HCT116 (cell line): ENCODE measurements around the gene CDHR1. TPM values are rescaled to one million over a fixed set of nuclear protein-coding genes. Genes with fewer than 3 reads are reported as not detected.

ENCODE experiments used
- ATAC-seq: fragments of 200-7000 bp; cut with Tn5 transposase; 2 replicates; pipeline ENCODE4 v1.9.1; 2020; ENCODE audit warnings: mild to moderate bottlenecking, moderate library complexity
- BruUV-seq: library from RNA; stranded (reverse); fragments of 400-500 nt; replicated peaks from 2 replicates; lab custom pipeline; 2021; lab: Mats Ljungman, UMichigan
- CTCF ChIA-PET: fragments of 300-600 bp; sonication (Branson Sonifier 250); formaldehyde crosslinking; loops from one replicate; lab custom pipeline; 2021; ENCODE audit warnings: antibody characterized with exemption; lab: Charles Lee
- POLR2A ChIA-PET: fragments of 300-600, 350-600 bp; sonication (Branson Sonifier 250); formaldehyde crosslinking; loops from one replicate; lab custom pipeline; 2021; ENCODE audit warnings: antibody characterized with exemption; lab: Charles Lee
- RAD21 ChIA-PET, 2 experiments: fragments of 300-600 bp; sonication (Branson Sonifier 250); formaldehyde crosslinking; loops; one replicate each; lab custom pipeline; 2023; ENCODE audit warnings: low total read pairs in 2 of 2; ENCODE audit not compliant: uncharacterized antibody in 2 of 2, unreplicated experiment in 2 of 2, low non-redundant PET in 1 of 2; lab: Charles Lee
- DNase-seq: peaks from one replicate; pipeline ENCODE4 v3.0.0-alpha.2; 2010; ENCODE audit warnings: low read depth, low spot score
- H2AFZ ChIP-seq: fragments of 200-600 bp; shearing (Covaris generic), sonication (generic); 2 replicates; pipeline ENCODE4 v1.6.1; 2017; ENCODE audit warnings: low read depth, mixed run types, mixed read lengths, antibody characterized with exemption, low read length; ENCODE audit not compliant: poor library complexity, severe bottlenecking
- H3K27ac ChIP-seq: 2 replicates; pipeline ENCODE4 v1.5.1; 2012; ENCODE audit warnings: low read depth, low read length
- H3K27me3 ChIP-seq: fragments of 200-600 bp; sonication (generic); 2 replicates; pipeline ENCODE4 v1.6.1; 2016; ENCODE audit warnings: mixed run types, low read length, mixed read lengths; ENCODE audit not compliant: insufficient read depth
- H3K36me3 ChIP-seq, 2 experiments: fragments of 200-500 bp in 1 of 2; fragments of 200-600 bp in 1 of 2; sonication (Bioruptor generic) in 1 of 2; sonication (generic) in 1 of 2; 2 replicates each; pipeline versions ENCODE4 v1.5.1 to v1.6.1; 2014 to 2016; ENCODE audit warnings: low read length in 2 of 2, inconsistent platforms in 1 of 2, mixed read lengths in 1 of 2, mixed run types in 1 of 2; ENCODE audit not compliant: insufficient read depth in 2 of 2, control insufficient read depth in 1 of 2
- H3K4me1 ChIP-seq, 2 experiments: fragments of 200-600 bp in 1 of 2; sonication (generic) in 1 of 2; 2 replicates each; pipeline versions ENCODE4 v1.5.1 to v1.6.1; 2012 to 2017; ENCODE audit warnings: low read length in 2 of 2, inconsistent platforms in 1 of 2, mild to moderate bottlenecking in 1 of 2, mixed read lengths in 1 of 2, mixed run types in 1 of 2, moderate library complexity in 1 of 2; ENCODE audit not compliant: insufficient read depth in 2 of 2, control insufficient read depth in 1 of 2
- H3K4me2 ChIP-seq: fragments of 200-600 bp; sonication (generic); 2 replicates; pipeline ENCODE4 v1.6.1; 2017; ENCODE audit warnings: mixed run types, low read length, mixed read lengths
- H3K4me3 ChIP-seq, 2 experiments: fragments of 200-600 bp in 1 of 2; sonication (generic) in 1 of 2; replicated peaks in 1 of 2; 2 replicates each; pipeline ENCODE4 v1.5.1; 2011 to 2016; ENCODE audit warnings: low read length in 2 of 2, control low read depth in 1 of 2, low read depth in 1 of 2, mild to moderate bottlenecking in 1 of 2, mixed read lengths in 1 of 2, mixed run types in 1 of 2
- H3K79me2 ChIP-seq: fragments of 200-600 bp; sonication (generic); 2 replicates; pipeline ENCODE4 v1.6.1; 2017; ENCODE audit warnings: mild to moderate bottlenecking, mixed run types, low read length, moderate library complexity, mixed read lengths; ENCODE audit not compliant: insufficient read depth
- H3K9ac ChIP-seq: fragments of 200-600 bp; sonication (generic); 2 replicates; pipeline ENCODE4 v1.6.1; 2016; ENCODE audit warnings: low read length, mixed read lengths
- H3K9me2 ChIP-seq: fragments of 200-600 bp; sonication (generic), shearing (Covaris generic); 2 replicates; pipeline ENCODE4 v1.6.1; 2017; ENCODE audit warnings: mixed run types, mild to moderate bottlenecking, moderate library complexity; ENCODE audit not compliant: insufficient read depth
- H3K9me3 ChIP-seq, 2 experiments: fragments of 200-500 bp in 1 of 2; fragments of 200-600 bp in 1 of 2; sonication (Bioruptor generic) in 1 of 2; sonication (generic) in 1 of 2; 2 replicates each; pipeline ENCODE4 v1.6.1; 2014 to 2017; ENCODE audit warnings: low read length in 2 of 2, mixed read lengths in 2 of 2, inconsistent platforms in 1 of 2, low read depth in 1 of 2, mild to moderate bottlenecking in 1 of 2, mixed run types in 1 of 2, moderate library complexity in 1 of 2; ENCODE audit not compliant: control insufficient read depth in 1 of 2, insufficient read depth in 1 of 2
- H4K20me1 ChIP-seq: fragments of 200-600 bp; sonication (generic), shearing (Covaris generic); 2 replicates; pipeline ENCODE4 v1.6.1; 2017; ENCODE audit warnings: mixed run types, mild to moderate bottlenecking, moderate library complexity; ENCODE audit not compliant: insufficient read depth
- CBX3 ChIP-seq: IDR thresholded peaks from 2 replicates; pipeline ENCODE4 v1.6.1; 2012; ENCODE audit warnings: low read depth
- CEBPB ChIP-seq: IDR thresholded peaks from 2 replicates; pipeline ENCODE4 v1.6.1; 2012; ENCODE audit warnings: low read depth
- EZH2 ChIP-seq: fragments of 200-600 bp; sonication (generic); IDR thresholded peaks from 2 replicates; pipeline ENCODE4 v1.6.1; 2017; ENCODE audit warnings: antibody characterized with exemption, mixed run types
- EZH2phosphoT487 ChIP-seq: fragments of 200-600 bp; IDR thresholded peaks from 2 replicates; pipeline ENCODE4 v1.6.1; 2018; ENCODE audit warnings: antibody characterized with exemption, borderline replicate concordance
- FOSL1 ChIP-seq: IDR thresholded peaks from 2 replicates; pipeline ENCODE4 v1.6.1; 2012; ENCODE audit warnings: low read depth
- JUND ChIP-seq: IDR thresholded peaks from 2 replicates; pipeline ENCODE4 v1.6.1; 2012
- POLR2AphosphoS5 ChIP-seq: IDR thresholded peaks from 2 replicates; pipeline ENCODE4 v1.6.1; 2011; ENCODE audit warnings: mild to moderate bottlenecking, low read depth, low read length, moderate library complexity
- RAD21 ChIP-seq: IDR thresholded peaks from 2 replicates; pipeline ENCODE4 v1.6.1; 2012; ENCODE audit warnings: low read depth, mild to moderate bottlenecking
- REST ChIP-seq: IDR thresholded peaks from 2 replicates; pipeline ENCODE4 v1.6.1; 2012; ENCODE audit warnings: low read depth
- SIN3A ChIP-seq: IDR thresholded peaks from 2 replicates; pipeline ENCODE4 v1.6.1; 2012; ENCODE audit warnings: low read depth
- SRF ChIP-seq: IDR thresholded peaks from 2 replicates; pipeline ENCODE4 v1.6.1; 2012; ENCODE audit warnings: low read depth
- YY1 ChIP-seq: IDR thresholded peaks from 2 replicates; pipeline ENCODE4 v1.6.1; 2011; ENCODE audit warnings: low read length, low read depth, moderate library complexity, mild to moderate bottlenecking; ENCODE audit not compliant: insufficient replicate concordance; ENCODE audit errors: extremely low read depth
- ZBTB33 ChIP-seq: IDR thresholded peaks from 2 replicates; pipeline ENCODE4 v1.6.1; 2011; ENCODE audit warnings: mild to moderate bottlenecking, low read length, moderate library complexity; ENCODE audit not compliant: insufficient replicate concordance; ENCODE audit errors: extremely low read depth
- intact Hi-C: fragments of 100-400 bp; cut with micrococcal nuclease; formaldehyde crosslinking; loops from 2 replicates; pipeline ENCODE4 v1.10.0; 2022
- total RNA-seq: library from RNA; stranded (reverse); gene quantifications from one replicate; pipeline ENCODE4 v1.2.1, GENCODE V29; 2021; ENCODE audit not compliant: unreplicated experiment

The CDHR1 gene
- total RNA-seq, 1 experiment from 2014 or later: not detected

GRCh38 chr10:84243759-84244158 is 49.4 kb downstream of the CDHR1 start:
- no peaks in the 10 kb centered on the region for H4K20me1 ChIP-seq
- no peak overlapping the region for H3K4me2 ChIP-seq
- intact Hi-C loops: no loop called here
- no peaks in the 10 kb centered on the region for H3K36me3 ChIP-seq
- ATAC-seq (no peak), DNase-seq (no peak)
- no peak overlapping the region for H3K27ac ChIP-seq
- POLR2A ChIA-PET: no interaction called here
- H3K9me2 ChIP-seq: no peaks in the 10 kb centered on the region
- H3K9me3 ChIP-seq: no peaks in the 10 kb centered on the region
- H2AFZ ChIP-seq: no peak overlapping the region
- no TSS peak for BruUV-seq
- RAD21 ChIA-PET: no interaction called here
- H3K4me3 ChIP-seq: no peak overlapping the region
- no peak overlapping the region for H3K9ac ChIP-seq
- TF ChIP-seq REST (no peak), POLR2AphosphoS5 (no peak)
- TF ChIP-seq, all 23 proteins: peak for 0
- H3K27me3 ChIP-seq: peaks cover 6% of the 10 kb centered on the region; the same call in 1 of the 2 replicates
- CTCF ChIA-PET: interaction anchor here (1.0 kb wide), 1 partner anchor 13 kb away, joined by 3 read pairs; no protein-coding TSS in a partner anchor
- no peaks in the 10 kb centered on the region for H3K79me2 ChIP-seq
- no peaks in the 10 kb centered on the region for H3K4me1 ChIP-seq

DNA sequence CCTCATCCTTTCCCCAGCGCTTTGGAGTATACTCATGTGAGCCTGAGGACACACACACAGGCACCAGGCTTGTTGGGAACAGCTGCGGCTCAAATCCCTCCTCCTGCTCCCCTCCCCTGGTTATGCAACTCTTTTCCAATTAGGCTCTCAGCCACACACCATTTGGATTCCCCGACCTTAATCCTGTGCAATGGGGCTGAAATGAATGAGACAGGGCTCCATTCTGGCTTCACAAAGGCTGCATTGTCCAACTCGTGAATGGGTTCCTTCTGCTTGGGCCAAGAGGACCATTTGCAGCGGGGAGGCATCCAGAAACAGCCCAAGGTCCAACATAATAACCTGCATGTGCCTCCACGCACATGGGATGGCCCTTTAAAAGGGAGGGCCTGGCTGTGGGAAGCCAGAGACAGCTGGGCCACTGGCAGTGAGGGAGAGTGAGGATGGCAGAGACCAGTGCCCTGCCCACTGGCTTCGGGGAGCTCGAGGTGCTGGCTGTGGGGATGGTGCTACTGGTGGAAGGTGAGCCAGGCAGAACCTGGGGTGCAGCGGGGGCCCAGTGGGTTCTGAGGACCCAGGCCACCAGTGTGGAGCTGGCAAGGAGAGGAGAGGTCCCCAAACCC is 50.4 kb downstream of the CDHR1 start, which contains the start of gene RGR:
RGR (plus strand) TSS at position 403 of the 620 bp plus-strand sequence; CDS start at position 441, 38 bp downstream.
- DNase-seq: no peak
- Histone ChIP-seq H3K79me2 (no peaks in the 10 kb centered on the region), H3K27ac (no peak within 1 kb of the TSS), H3K9ac (no peak within 1 kb of the TSS), H4K20me1 (no peaks in the 10 kb centered on the region), H3K9me2 (no peaks in the 10 kb centered on the region), H3K9me3 (no peaks in the 10 kb centered on the region), H3K36me3 (no peaks in the 10 kb centered on the region), H3K4me2 (no peak within 1 kb of the TSS), H2AFZ (no peak within 1 kb of the TSS), H3K4me3 (no peak within 1 kb of the TSS), H3K27me3 (peaks cover 6% of the 10 kb centered on the region; the same call in 1 of the 2 replicates), H3K4me1 (no peaks in the 10 kb centered on the region)
- intact Hi-C loops: no loop called here
- ATAC-seq: no peak
- POLR2A ChIA-PET: no interaction called here
- BruUV-seq: no TSS peak
- CTCF ChIA-PET: interaction anchor here (1.7 kb wide), 1 partner anchor 12 kb away, joined by 5 read pairs; no protein-coding TSS in a partner anchor
- RAD21 ChIA-PET: no interaction called here
- TF ChIP-seq JUND: no peak
- TF ChIP-seq FOSL1: no peak
- TF ChIP-seq ZBTB33: no peak
- no peak for TF ChIP-seq CBX3
- no peak for TF ChIP-seq CEBPB
- TF ChIP-seq EZH2phosphoT487: no peak
- TF ChIP-seq RAD21: no peak
- no peak for TF ChIP-seq SRF
- TF ChIP-seq YY1: no peak
- no peak for TF ChIP-seq SIN3A
- no peak for TF ChIP-seq EZH2
